Upper lobe of left lung (tissue), 6 donors: ENCODE measurements around the gene SMOC2. TPM values are rescaled to one million over a fixed set of nuclear protein-coding genes. Genes with fewer than 3 reads are reported as not detected.

Experiments used
- ATAC-seq, 2 donors: fragments of 200-7000 bp; cut with Tn5 transposase; one replicate each; pipeline ENCODE4 v1.9.1; 2022; ENCODE audit warnings: mild to moderate bottlenecking in 2 of 2, moderate library complexity in 2 of 2; ENCODE audit not compliant: low FRiP score in 2 of 2
- DNase-seq, 2 donors: peaks; one replicate each; pipeline ENCODE4 v3.0.0-alpha.2; 2019 to 2020
- H3K27ac ChIP-seq, 4 donors: fragments of 200-600 bp; sonication (generic); one replicate each; pipeline ENCODE4 v1.5.1; 2016 to 2019
- H3K27me3 ChIP-seq, 4 donors: fragments of 200-600 bp; sonication (generic); one replicate each; pipeline ENCODE4 v1.5.1; 2017 to 2019
- H3K36me3 ChIP-seq, 4 donors: fragments of 200-600 bp; sonication (generic); one replicate each; pipeline ENCODE4 v1.5.1; 2016 to 2019
- H3K4me1 ChIP-seq, 4 donors: fragments of 200-600 bp; sonication (generic); one replicate each; pipeline ENCODE4 v1.5.1; 2018 to 2019
- H3K4me3 ChIP-seq, 4 donors: fragments of 200-600 bp; sonication (generic); one replicate each; pipeline ENCODE4 v1.5.1; 2017 to 2019; ENCODE audit warnings: mild to moderate bottlenecking in 2 of 4, moderate library complexity in 1 of 4
- H3K9me3 ChIP-seq, 4 donors: fragments of 200-600 bp; sonication (generic); one replicate each; pipeline ENCODE4 v1.5.1; 2018 to 2019
- EP300 ChIP-seq, 4 donors: sonication (generic); formaldehyde crosslinking; IDR thresholded peaks; one replicate each; pipeline ENCODE4 v1.5.1; 2017; ENCODE audit warnings: antibody characterized with exemption in 4 of 4, control low read depth in 2 of 4
- POLR2A ChIP-seq, 4 donors: fragments of 450-650 bp; IDR thresholded peaks; one replicate each; pipeline ENCODE4 v1.5.1; 2016 to 2017; ENCODE audit warnings: antibody characterized with exemption in 4 of 4, mild to moderate bottlenecking in 2 of 4
- POLR2AphosphoS5 ChIP-seq, 2 donors: sonication (generic); formaldehyde crosslinking; IDR thresholded peaks; one replicate each; pipeline ENCODE4 v1.5.1; 2017; ENCODE audit warnings: antibody characterized with exemption in 2 of 2
- WGBS, 2 donors: methylation state at CpG; one replicate each; pipeline ENCODE4 v1.1.5; 2017 to 2018; 5-methylcytosine and 5-hydroxymethylcytosine counted together
- total RNA-seq, 6 donors: library from RNA; depleted of rRNA in 4 of 6; stranded (reverse); fragments of >200 nt in 4 of 6; gene quantifications; one replicate each; pipeline versions ENCODE4 v1.1.0 to v1.2.1, GENCODE V29; 2016 to 2021
- TF ChIP-seq, protein P1 (sequence below), 6 experiments: fragments of 450-650 bp in 4 of 6; fragments of 200-600 bp in 2 of 6; sonication (generic) in 2 of 6; IDR thresholded peaks; one replicate each; pipeline ENCODE4 v1.5.1; 2016 to 2019; ENCODE audit warnings: antibody characterized with exemption in 6 of 6
- donor health status: DM: no; HTN: no; CAD: no; lungs with moderate emphysema.
- donor health status: DM: no; HTN: yes; CAD: no; lungs with severe emphysema.

SMOC2 gene
- total RNA-seq, 6 donors from 2014 or later = 1.0 to 18.9 (median 5.0) TPM

DNA sequence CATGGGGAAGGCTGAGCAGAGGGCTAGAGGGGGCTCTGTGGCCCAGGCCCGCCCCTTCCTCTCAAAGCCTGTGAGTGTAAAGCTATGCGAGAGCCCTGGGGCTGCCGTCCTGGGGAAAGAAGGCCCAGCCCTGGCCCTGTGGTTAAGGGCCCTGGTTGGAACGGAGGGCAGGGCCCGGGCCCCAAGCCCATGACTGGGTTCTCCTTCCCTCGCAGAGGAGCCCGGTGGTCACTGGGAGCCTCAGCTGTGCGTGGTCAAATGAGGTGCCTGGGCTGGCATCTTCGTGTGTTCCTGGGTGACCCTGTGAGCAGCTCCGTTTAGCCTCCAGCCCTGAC lies 56.0 kb downstream of the SMOC2 start:
- ATAC-seq = no peak

GRCh38 chr6:168497381-168497780 lies 56.4 kb downstream of the SMOC2 start:
- DNase-seq (no peak), ATAC-seq (no peak)
- H3K27ac ChIP-seq = no peak overlapping the region
- H3K9me3 ChIP-seq = no peaks in the 10 kb centered on the region
- H3K4me1 ChIP-seq = no peaks in the 10 kb centered on the region
- no peak overlapping the region for H3K4me3 ChIP-seq
- H3K36me3 ChIP-seq = no peaks in the 10 kb centered on the region
- WGBS, 2 donors = 89 to 91% methylated on average over 13 to 15 of the region's 15 CpGs
- TF ChIP-seq POLR2A (IDR thresholded peaks at IDR 0.05) = no peak
- H3K27me3 ChIP-seq = no peaks in the 10 kb centered on the region

More for the DNA sequence above, 56.0 kb downstream of the SMOC2 start:
- Histone ChIP-seq H3K27me3 (no peaks in the 10 kb centered on the region), H3K9me3 (no peaks in the 10 kb centered on the region), H3K4me1 (no peaks in the 10 kb centered on the region), H3K27ac (no peak overlapping the region), H3K4me3 (no peak overlapping the region), H3K36me3 (no peaks in the 10 kb centered on the region)
- WGBS, 2 donors = 64 to 73% methylated on average over 4 to 8 of the region's 10 CpGs
- DNase-seq = peak in 1 of 2 donors; percentile 56
- TF ChIP-seq EP300 (IDR thresholded peaks at IDR 0.05) (no peak), POLR2A (IDR thresholded peaks at IDR 0.05) (no peak), POLR2AphosphoS5 (IDR thresholded peaks at IDR 0.05) (no peak)
- TF ChIP-seq, protein P1, sequence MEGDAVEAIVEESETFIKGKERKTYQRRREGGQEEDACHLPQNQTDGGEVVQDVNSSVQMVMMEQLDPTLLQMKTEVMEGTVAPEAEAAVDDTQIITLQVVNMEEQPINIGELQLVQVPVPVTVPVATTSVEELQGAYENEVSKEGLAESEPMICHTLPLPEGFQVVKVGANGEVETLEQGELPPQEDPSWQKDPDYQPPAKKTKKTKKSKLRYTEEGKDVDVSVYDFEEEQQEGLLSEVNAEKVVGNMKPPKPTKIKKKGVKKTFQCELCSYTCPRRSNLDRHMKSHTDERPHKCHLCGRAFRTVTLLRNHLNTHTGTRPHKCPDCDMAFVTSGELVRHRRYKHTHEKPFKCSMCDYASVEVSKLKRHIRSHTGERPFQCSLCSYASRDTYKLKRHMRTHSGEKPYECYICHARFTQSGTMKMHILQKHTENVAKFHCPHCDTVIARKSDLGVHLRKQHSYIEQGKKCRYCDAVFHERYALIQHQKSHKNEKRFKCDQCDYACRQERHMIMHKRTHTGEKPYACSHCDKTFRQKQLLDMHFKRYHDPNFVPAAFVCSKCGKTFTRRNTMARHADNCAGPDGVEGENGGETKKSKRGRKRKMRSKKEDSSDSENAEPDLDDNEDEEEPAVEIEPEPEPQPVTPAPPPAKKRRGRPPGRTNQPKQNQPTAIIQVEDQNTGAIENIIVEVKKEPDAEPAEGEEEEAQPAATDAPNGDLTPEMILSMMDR (IDR thresholded peaks at IDR 0.05) = no peak

DNA sequence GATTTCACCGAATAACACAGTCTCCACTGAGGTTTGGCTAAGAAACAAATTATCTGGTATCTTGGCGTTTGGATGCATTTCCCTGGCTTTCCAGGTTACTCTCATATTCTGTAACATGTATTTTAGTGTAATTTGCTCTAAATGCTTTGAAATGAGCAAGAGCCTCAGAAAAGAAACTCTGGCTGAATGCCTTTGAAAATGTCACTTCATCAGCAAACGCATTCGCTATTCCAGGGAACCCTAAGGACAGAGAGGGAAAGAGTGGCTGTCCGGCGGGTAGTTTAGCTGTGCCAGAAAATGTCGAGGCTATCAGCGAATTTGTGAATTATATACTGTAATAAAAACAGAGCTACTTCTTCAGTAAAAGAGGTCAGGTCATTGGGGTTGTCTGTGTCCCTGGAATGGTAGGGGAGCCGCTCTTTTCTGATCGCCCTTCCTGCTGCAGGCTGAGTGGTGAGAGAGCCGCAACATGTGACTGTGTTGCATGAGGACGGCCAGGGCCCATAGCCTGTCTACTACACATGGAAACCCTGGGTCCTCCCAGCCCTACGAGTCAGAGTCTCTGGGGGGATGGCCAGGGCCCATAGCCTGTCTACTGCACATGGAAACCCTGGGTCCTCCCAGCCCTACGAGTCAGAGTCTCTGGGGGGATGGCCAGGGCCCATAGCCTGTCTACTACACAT lies 57.3 kb downstream of the SMOC2 start:
- Histone ChIP-seq H3K27ac (no peak overlapping the region), H3K4me3 (no peak overlapping the region), H3K9me3 (no peaks in the 10 kb centered on the region), H3K27me3 (no peaks in the 10 kb centered on the region), H3K4me1 (no peaks in the 10 kb centered on the region), H3K36me3 (no peaks in the 10 kb centered on the region)
- TF ChIP-seq POLR2A (IDR thresholded peaks at IDR 0.05) (no peak), POLR2AphosphoS5 (IDR thresholded peaks at IDR 0.05) (no peak), EP300 (IDR thresholded peaks at IDR 0.05) (no peak)
- TF ChIP-seq, protein P1 (IDR thresholded peaks at IDR 0.05) = no peak
- WGBS, 2 donors = 69 to 73% methylated on average over 13 to 14 of the region's 14 CpGs
- ATAC-seq (no peak), DNase-seq (no peak)

DNA sequence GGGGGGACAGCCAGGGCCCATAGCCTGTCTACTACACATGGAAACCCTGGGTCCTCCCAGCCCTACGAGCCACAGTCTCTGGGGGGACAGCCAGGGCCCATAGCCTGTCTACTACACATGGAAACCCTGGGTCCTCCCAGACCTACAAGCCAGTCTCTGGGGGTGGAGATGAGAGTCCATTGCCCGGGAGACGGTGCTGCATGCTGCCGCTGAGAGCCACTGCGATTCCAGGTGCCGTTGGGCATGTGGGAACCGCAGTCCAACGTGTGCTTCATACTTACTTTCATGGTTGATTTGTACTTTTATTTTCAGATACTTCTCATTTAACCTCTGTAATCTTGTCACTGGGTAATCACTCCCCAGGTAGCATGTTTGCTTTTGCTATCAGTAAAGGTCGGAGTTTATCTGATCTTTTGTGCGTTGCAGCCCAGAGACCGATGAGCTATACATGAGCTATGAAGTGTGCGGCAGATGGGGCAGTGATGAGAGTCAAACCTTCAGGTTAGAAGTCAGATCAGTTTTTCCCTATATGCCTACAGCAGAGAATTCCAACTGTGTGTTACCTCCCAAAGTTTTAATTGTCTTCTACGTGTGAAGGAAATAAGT lies 58.2 kb downstream of the SMOC2 start:
- H3K36me3 ChIP-seq = no peaks in the 10 kb centered on the region
- ATAC-seq (no peak), DNase-seq (peak in 1 of 2 donors; percentile 36)
- no peaks in the 10 kb centered on the region for H3K4me1 ChIP-seq
- 67 to 82% methylated on average over 12 to 13 of the region's 13 CpGs for WGBS, 2 donors
- H3K4me3 ChIP-seq = no peak overlapping the region
- H3K9me3 ChIP-seq = no peaks in the 10 kb centered on the region
- H3K27ac ChIP-seq = no peak overlapping the region
- no peaks in the 10 kb centered on the region for H3K27me3 ChIP-seq
- TF ChIP-seq POLR2A (IDR thresholded peaks at IDR 0.05) = no peak
- no peak for TF ChIP-seq POLR2AphosphoS5 (IDR thresholded peaks at IDR 0.05)
- no peak for TF ChIP-seq EP300 (IDR thresholded peaks at IDR 0.05)
- TF ChIP-seq, protein P1 (IDR thresholded peaks at IDR 0.05) = no peak

- 79 to 94% methylated on average over 3 to 14 of the region's 14 CpGs for WGBS, 2 donors
- H3K9me3 ChIP-seq = no peaks in the 10 kb centered on the region
- no peaks in the 10 kb centered on the region for H3K27me3 ChIP-seq
- ATAC-seq (no peak), DNase-seq (no peak)
- H3K4me1 ChIP-seq = no peaks in the 10 kb centered on the region
- TF ChIP-seq POLR2A (IDR thresholded peaks at IDR 0.05) = no peak
- no peak for TF ChIP-seq EP300 (IDR thresholded peaks at IDR 0.05)
- TF ChIP-seq, protein P1 (IDR thresholded peaks at IDR 0.05) = no peak
- no peak for TF ChIP-seq POLR2AphosphoS5 (IDR thresholded peaks at IDR 0.05)
- H3K4me3 ChIP-seq = no peak overlapping the region
- H3K27ac ChIP-seq = no peak overlapping the region
- H3K36me3 ChIP-seq = no peaks in the 10 kb centered on the region
These were observed 59.5 kb downstream of the SMOC2 start for GRCh38 chr6:168500519-168500918.
